Stimulated activated CD8-positive, alpha-beta memory T cell treated with anti-CD3 and anti-CD28 coated beads, Interleukin-7, amount 100 ng/mL, for 48 hours (primary cell): Measurements from ENCODE around the gene CLEC4C.

Experiments used
- DNase-seq, 2 donors: peaks; one replicate each; pipeline ENCODE4 v3.0.0-alpha.2; 2020; ENCODE audit warnings: low read depth in 1 of 2; ENCODE audit errors: extremely low read depth in 1 of 2

Gene CLEC4C

DNA sequence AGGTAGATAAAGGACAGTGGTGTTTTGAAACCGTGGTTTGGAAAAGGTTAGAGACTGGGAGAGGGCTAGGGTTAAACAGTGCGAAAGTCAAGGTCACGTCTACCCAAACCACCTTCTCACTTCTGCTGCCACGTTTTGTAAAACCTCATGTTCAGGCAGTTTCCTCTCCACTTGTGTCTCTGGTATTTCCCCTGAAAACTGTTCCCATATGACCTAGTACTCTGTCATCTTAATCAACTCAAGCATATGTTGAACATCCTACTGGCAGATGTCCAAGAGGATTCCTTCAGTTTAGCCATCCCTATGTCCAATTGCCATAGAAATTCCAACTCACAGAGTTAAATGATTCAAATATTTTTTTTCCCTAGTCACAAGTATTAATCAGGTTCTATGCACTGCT lies 17.4 kb downstream of the CLEC4C start:
- DNase-seq = no peak

DNA sequence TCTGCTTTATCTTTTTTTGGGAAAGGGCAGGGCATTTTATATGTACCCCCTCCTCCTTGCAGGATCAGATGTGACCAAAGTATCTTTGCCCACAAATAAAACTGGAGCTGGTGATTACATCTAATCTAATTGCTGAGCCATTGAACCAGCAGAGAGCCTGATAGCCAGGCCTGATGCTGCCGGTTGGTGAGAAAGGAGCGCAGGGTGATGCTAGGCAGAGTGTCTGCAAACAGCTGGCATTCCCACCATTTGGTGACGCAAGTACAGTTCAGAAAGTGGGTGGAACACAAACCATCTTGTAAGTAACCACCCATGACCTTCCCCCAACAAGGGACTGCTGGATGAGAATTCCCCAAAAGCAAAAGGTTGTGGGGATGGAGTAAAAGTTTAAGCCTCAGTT lies 23.2 kb downstream of the CLEC4C start:
- no peak for DNase-seq

DNA sequence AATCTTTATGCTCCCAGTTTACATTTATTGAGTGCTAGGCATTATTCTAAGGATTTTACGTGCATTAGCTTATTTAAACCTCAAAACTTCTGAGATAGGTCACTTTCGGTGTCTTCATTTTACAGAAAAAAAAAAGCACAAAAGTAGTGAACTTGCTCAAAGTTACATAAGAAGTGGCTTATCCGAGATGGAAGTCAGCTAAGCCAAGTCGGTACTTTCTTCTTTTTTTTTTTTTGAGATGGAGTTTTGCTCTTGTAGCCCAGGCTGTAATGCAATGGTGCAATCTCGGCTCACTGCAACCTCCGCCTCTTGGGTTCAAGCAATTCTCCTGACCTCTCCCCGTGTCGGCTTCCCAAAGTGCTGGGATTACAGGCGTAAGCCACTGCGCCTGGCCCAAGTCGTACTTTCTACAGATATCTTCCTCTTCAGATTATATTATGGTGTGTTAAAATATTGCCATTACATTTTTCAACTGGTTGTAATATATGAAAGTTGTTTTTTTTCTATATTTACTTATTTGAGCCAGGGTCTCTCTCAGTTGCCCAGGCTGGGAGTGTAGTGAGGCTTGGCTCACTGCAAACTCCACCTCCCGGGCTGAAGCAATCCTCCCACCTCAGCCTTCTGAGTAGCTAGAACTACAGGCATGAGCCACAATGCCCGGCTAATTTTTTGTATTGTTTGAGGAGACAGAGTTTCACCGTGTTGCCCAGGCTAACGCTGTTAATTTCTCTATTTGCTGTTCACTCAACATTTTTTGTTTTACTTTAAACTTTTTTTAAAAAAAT lies 27.0 kb downstream of the CLEC4C start:
- DNase-seq = no peak

DNA sequence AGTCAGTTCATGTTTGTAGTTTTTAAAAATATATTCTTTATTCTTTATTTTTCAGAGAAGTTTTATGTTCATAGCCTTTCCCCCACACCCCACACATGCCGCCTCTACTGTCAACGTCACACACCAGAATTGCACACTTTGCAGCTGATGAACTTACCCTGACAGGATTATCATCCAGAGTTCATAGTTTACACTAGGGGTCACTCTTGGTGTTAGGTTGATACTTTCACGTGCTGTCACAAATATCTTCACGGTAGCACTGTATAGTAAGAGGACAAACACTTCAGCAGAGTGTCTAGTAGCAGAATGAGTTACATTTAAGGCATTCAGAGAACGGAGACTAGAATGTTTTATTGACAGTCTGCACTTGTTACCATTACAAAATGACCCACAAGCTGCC lies 30.8 kb downstream of the CLEC4C start:
- DNase-seq = no peak

DNA sequence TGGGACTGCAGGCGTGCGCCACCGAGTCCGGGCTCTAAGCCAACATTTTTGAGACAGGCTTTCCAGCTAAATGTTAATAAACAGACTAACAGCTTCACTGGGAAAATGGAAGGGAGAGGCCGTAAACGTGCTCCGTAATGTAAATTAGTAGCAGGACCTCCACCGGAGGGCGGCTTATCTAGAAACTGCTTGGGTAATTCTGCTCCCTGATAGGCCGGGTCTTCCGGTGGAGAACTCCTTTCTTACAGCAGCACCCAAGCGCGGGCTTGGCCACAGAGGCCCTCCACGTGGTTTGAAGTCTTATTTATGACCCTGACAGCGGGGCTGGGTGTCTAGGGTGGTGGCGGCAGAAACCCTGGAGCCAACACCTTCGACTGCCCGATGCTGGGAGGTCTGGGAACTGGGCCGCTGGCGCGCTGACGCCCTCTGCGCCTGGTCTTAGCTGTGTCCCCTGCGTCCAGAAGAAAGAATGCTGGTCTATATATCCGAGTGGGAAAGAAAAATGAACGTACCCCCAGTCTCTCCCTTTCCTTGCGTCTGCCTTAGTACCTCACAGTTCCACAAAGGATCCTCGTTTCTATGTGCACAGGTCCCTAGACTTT lies 34.2 kb downstream of the CLEC4C start:
- DNase-seq = no peak

DNA sequence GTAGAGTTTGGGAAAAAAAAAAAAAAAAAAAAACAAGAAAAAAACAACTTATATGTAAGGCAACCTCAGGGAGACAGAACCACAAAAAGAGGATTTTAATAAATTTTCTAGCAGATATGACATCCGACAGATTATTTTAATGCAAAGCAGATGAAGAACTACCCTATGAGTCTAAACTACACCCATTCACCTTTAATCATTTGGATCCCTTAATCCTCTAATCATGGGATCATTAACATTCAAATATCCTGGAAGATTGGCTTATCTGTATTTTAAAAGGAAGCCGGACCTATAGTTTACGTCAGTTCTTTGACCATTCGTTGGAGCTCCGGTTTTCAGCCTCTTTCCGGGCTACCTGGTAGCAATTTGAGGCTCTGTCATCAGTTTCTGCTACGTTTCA lies 36.0 kb downstream of the CLEC4C start, which contains the start of gene DPPA3:
Gene DPPA3 (plus strand): TSS at position 301 of the 400 bp plus-strand sequence. CDS start 138 bp downstream, outside the sequence.
- DNase-seq = no peak

DNA sequence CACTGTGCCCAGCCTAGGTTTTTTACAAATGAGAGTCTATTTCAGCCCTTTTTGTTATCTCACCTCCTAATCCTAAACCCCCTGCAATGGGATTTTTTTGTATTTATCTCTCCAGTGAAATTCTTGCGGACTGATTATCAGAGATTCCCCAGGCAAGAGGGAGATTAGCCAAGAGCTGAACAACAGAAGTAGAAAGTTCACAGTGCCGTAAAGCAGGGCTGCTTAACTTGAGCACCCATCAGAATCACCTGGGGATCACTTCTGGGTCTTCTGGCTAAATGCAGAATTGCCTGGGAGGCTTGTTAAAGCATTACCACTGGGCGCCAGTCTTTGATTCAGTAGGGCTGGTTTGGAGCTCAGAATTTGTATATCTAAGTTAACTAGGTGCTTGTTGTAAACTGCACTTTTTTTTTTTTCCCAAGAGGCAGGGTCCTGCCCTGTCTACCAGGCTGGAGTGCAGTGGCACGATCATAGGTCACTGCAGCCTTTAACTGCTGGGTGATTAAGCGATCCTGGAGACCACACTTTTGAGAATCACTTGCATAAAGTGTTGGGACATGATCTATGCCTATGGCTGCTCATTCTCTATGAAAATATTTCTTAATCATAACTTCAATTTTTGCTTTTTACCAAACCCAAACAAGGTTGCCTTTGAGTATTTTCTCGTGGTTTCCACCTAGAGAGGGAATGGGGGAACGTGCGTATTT lies 37.1 kb downstream of the CLEC4C start:
- DNase-seq = no peak

DNA sequence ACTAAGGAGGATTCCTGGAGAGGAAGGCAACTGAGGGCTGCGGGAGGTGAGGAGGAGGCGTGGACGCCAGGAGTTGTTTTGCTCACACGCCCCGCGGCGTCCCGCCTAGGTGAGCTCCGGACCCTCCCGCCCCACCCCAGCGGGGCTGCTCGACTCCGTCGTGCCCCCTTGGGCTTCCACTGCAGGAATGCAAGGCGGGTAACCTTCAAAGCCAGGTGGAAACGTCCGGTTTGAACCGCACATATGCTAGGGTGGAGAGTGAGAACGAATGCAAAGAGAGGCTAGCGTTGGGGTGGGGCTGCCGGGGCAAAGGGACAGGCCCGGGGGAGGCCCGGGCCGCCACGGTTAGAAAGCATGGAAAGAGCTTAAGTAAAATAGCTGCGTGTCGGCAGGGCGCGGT lies 41.3 kb downstream of the CLEC4C start:
- DNase-seq = no peak

DNA sequence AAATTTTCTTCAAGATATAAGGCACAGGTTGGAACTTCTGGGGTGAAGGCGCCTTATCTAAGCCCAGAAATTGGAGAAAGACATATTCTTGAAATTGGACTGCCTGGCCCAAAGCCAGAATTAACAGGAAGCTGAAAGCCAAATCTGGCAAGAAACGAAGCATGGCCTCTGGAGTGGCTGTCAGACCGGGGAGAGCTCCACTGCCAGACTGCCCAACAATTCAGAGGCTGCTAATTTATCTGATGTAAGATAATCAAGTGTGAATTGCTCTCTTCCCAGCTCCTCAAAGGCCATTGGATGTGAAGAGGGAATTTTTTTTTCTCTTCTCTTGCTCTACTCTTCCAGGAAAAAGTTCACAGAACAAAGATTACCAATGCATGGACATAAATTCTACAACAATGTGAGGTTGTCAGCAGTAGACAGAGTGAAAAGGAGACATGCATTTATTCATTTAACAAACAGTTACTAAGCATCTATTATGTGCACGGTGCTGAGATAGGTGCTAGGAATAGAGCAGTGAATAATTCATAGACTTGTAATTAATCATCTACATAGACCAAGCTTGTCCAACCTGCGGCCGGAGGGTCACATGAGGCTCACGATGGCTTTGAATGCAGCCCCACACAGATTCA lies 51.5 kb downstream of the CLEC4C start, which contains the start of gene GDF3:
Gene GDF3 (minus strand): TSS at position 210 of the 632 bp plus-strand sequence. CDS start 47 bp downstream, at position 163.
- DNase-seq = no peak

DNA sequence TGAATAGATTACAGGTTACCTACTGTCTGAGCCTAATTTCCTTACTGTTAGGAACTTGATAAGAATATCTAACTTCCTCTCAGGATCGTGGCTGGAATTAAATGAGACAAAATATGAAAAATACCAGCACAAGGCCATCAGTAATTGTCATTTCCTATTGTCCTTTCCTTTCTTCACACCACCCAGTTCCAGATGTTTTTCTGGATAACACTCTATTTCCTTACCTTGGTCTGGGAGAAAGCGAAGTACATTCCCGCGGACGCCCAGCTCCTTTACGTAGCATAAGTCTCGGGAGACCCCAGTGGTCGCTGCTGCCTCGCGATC lies 52.0 kb downstream of the CLEC4C start:
- no peak for DNase-seq

DNA sequence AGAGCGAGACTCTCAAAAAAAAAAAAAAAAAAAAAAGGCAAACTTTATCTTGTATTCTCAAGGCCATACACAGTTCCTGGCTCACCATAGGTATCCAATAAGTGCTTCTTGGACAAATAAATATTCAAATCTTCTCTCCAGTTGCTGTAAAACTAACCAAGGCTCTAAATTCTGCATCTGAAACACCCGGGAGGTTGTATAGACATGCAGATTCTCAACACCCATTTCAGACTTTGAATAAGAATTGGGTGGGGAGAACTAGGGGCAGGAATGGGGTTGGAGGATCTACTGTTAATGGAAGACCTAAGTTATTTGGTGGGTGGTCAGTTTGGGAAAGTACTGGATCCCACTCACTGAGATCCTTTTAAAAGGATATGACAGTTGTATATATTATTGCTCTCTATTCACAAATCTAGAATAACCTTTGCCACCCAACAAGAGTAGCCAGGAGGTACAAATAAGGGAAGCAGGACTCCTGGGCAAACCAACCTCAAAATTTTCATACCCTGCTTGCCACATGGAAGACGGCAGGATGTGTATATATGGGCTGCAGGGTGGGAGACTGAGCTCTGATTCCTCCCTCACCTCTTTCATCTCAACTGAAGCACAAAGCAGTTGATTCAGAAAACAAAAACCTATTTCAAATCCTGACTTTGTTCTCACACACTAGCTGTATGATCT lies 52.5 kb downstream of the CLEC4C start:
- DNase-seq = no peak

DNA sequence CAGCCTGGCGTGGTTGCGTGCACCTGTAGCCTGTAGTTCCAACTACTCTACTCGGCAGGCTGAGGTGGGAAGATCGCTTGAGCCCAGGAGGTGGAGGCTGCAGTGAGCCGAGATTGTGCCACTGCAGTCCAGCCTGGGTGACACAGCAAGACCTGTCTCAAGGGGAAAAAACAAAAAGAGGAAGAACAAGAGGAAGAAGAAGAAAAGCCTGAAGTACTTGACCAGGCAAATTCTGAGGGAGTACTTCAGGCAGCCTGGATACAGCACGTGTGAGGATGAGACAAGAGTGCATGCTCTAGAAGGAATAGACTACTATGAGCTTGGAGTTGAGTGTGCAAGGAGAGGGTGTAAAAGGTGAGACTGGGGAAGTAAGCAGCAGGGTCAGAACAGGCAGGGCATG lies 53.4 kb downstream of the CLEC4C start:
- DNase-seq = no peak

DNA sequence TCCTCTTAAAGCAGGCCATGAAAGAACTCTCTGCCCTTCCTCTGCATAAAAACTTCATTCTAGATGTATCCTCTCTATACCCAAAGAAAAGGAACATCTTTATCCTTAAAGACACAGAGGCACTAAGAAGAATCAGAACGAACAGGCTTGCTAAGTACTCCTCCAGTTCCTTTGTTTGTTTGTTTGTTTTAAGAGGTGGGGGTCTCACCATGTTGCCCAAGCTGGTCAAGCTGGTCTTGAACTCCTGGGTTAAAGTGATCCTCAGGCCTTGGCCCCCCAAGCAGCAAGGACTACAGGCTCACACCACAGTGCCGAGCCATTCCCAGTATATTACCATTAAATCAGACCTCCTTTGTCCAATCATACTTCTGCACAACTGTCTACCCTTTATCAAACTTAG lies 65.6 kb downstream of the CLEC4C start:
- no peak for DNase-seq
